Testis (tissue), 2 donors: ENCODE data around the gene SPATA46.

ENCODE experiments used
- POLR2A ChIP-seq: fragments of 450-650 bp; IDR thresholded peaks from one replicate; pipeline ENCODE4 v1.6.1; 2017; ENCODE audit warnings: antibody characterized with exemption, mild to moderate bottlenecking, moderate library complexity
- TF ChIP-seq, protein P1 (sequence below), 3 experiments: fragments of 450-650 bp in 2 of 3; fragments of 200-600 bp in 1 of 3; sonication (generic) in 1 of 3; IDR thresholded peaks; one replicate each; pipeline ENCODE4 v1.5.1; 2016 to 2019; ENCODE audit warnings: antibody characterized with exemption in 3 of 3, mild to moderate bottlenecking in 2 of 3, moderate library complexity in 1 of 3

DNA sequence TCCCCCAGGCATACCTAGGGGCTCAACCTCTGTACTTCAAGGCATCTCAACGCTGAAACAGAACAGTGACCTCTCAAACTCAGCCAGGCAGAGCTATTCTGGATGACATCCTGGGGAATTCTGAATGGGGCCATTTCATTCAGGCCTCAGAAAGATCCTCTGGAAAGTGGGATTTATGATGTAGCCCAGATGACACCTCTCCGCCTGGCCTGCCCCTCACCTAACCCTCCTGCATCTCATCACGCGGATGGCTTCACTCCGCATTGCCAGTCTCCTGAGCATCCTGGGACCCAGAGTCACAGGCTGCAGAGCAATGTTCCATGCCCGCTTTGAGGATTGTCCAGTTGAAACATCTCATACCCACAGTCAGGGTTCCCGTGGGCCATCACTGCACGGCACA lies 1.2 kb downstream of the SPATA46 start:
- TF ChIP-seq, protein P1, sequence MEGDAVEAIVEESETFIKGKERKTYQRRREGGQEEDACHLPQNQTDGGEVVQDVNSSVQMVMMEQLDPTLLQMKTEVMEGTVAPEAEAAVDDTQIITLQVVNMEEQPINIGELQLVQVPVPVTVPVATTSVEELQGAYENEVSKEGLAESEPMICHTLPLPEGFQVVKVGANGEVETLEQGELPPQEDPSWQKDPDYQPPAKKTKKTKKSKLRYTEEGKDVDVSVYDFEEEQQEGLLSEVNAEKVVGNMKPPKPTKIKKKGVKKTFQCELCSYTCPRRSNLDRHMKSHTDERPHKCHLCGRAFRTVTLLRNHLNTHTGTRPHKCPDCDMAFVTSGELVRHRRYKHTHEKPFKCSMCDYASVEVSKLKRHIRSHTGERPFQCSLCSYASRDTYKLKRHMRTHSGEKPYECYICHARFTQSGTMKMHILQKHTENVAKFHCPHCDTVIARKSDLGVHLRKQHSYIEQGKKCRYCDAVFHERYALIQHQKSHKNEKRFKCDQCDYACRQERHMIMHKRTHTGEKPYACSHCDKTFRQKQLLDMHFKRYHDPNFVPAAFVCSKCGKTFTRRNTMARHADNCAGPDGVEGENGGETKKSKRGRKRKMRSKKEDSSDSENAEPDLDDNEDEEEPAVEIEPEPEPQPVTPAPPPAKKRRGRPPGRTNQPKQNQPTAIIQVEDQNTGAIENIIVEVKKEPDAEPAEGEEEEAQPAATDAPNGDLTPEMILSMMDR (IDR thresholded peaks at IDR 0.05), result no peak
- no peak for TF ChIP-seq POLR2A
